H1 (cell line): Measurements from ENCODE around the gene LHFPL2. TPM values are rescaled to one million over a fixed set of nuclear protein-coding genes. Genes with fewer than 3 reads are reported as not detected.
A peak's percentile ranks its signal among the peaks of the same experiment; 100 is the strongest.

ENCODE experiments used
- CTCF ChIA-PET: fragments of 300-600 bp; sonication (Branson Sonifier 250); formaldehyde crosslinking; loops from one replicate; lab custom pipeline; 2021; ENCODE audit not compliant: partially characterized antibody; lab: Charles Lee
- POLR2A ChIA-PET: fragments of 300-600 bp; sonication (Branson Sonifier 250); formaldehyde crosslinking; loops from one replicate; lab custom pipeline; 2021; ENCODE audit warnings: inconsistent platforms; ENCODE audit not compliant: partially characterized antibody; lab: Charles Lee
- DNase-seq, 2 experiments: peaks; one replicate each; pipeline versions ENCODE4 v3.0.0 to v3.0.0-alpha.2; 2010 to 2022; ENCODE audit warnings: low spot score in 2 of 2, low read depth in 1 of 2, mixed read lengths in 1 of 2
- FAIRE-seq: peaks from 2 replicates; lab custom pipeline; 2011; peaks lifted over from hg19 to GRCh38; lab: Jason Lieb, UNC
- H2AFZ ChIP-seq: 2 replicates; pipeline ENCODE4 v1.8.1; 2012; ENCODE audit warnings: low read length, inconsistent platforms
- H2AK5ac ChIP-seq: 2 replicates; pipeline ENCODE4 v1.6.1; 2013; ENCODE audit warnings: low read depth, low read length
- H2BK120ac ChIP-seq: replicated peaks from 2 replicates; pipeline ENCODE3; 2013; ENCODE audit warnings: low read depth, low read length, inconsistent platforms
- H2BK12ac ChIP-seq: 2 replicates; pipeline ENCODE4 v1.6.1; 2013; ENCODE audit warnings: low read depth, low read length
- H2BK15ac ChIP-seq: 2 replicates; pipeline ENCODE4 v1.6.1; 2013; ENCODE audit warnings: low read length
- H2BK20ac ChIP-seq: 2 replicates; pipeline ENCODE4 v1.6.1; 2013; ENCODE audit warnings: low read length
- H2BK5ac ChIP-seq: 2 replicates; pipeline ENCODE4 v1.6.1; 2013; ENCODE audit warnings: low read depth, low read length
- H3K14ac ChIP-seq: 2 replicates; pipeline ENCODE4 v1.6.1; 2013; ENCODE audit warnings: inconsistent platforms; ENCODE audit not compliant: insufficient read length
- H3K18ac ChIP-seq: 2 replicates; pipeline ENCODE4 v1.6.1; 2013; ENCODE audit warnings: low read length; ENCODE audit errors: extremely low read depth
- H3K23ac ChIP-seq: 2 replicates; pipeline ENCODE4 v1.6.1; 2013; ENCODE audit warnings: inconsistent platforms; ENCODE audit not compliant: insufficient read length
- H3K23me2 ChIP-seq: 2 replicates; pipeline ENCODE4 v1.6.1; 2013; ENCODE audit warnings: low read depth, low read length
- H3K27ac ChIP-seq: 2 replicates; pipeline ENCODE4 v1.6.1; 2011; ENCODE audit warnings: low read depth, low read length, inconsistent platforms
- H3K27me3 ChIP-seq, 4 experiments: replicated peaks in 1 of 4; 1 replicate in 1 of 4; 2 replicates in 3 of 4; pipeline versions ENCODE4 v1.6.1 to v1.8.1; 2011 to 2013; ENCODE audit warnings: low read length in 3 of 4, mild to moderate bottlenecking in 3 of 4, inconsistent platforms in 2 of 4, mixed read lengths in 2 of 4, moderate library complexity in 1 of 4; ENCODE audit not compliant: control insufficient read depth in 3 of 4, insufficient read depth in 3 of 4; ENCODE audit errors: extremely low read depth in 1 of 4
- H3K36me3 ChIP-seq, 4 experiments: 2 replicates each; pipeline versions ENCODE4 v1.6.1 to v1.8.1; 2011 to 2013; ENCODE audit warnings: mild to moderate bottlenecking in 4 of 4, low read length in 3 of 4, moderate library complexity in 2 of 4, control low read depth in 1 of 4, inconsistent platforms in 1 of 4; ENCODE audit not compliant: insufficient read depth in 4 of 4, control insufficient read depth in 2 of 4
- H3K4ac ChIP-seq: replicated peaks from 2 replicates; pipeline ENCODE3; 2013; ENCODE audit warnings: low read length, low read depth, mixed read lengths, inconsistent platforms; ENCODE audit not compliant: insufficient read length
- H3K4me1 ChIP-seq, 4 experiments: replicated peaks in 1 of 4; 1 replicate in 1 of 4; 2 replicates in 3 of 4; pipeline versions ENCODE4 v1.6.1 to v1.8.1; 2011 to 2013; ENCODE audit warnings: low read length in 3 of 4, inconsistent platforms in 2 of 4, mixed read lengths in 1 of 4; ENCODE audit not compliant: insufficient read depth in 4 of 4, control insufficient read depth in 3 of 4
- H3K4me2 ChIP-seq, 2 experiments: 2 replicates each; pipeline versions ENCODE4 v1.6.1 to v1.8.1; 2011 to 2013; ENCODE audit warnings: low read depth in 2 of 2, low read length in 2 of 2, control low read depth in 1 of 2, inconsistent platforms in 1 of 2, mild to moderate bottlenecking in 1 of 2; ENCODE audit not compliant: insufficient read depth in 1 of 2
- H3K4me3 ChIP-seq, 4 experiments: fragments of 200-600, 300-600 bp in 1 of 4; sonication (generic), shearing (Covaris generic), sonication (Bioruptor Twin) in 1 of 4; 2 replicates each; pipeline versions ENCODE4 v1.5.1 to v1.8.1; 2011 to 2016; ENCODE audit warnings: low read length in 4 of 4, low read depth in 3 of 4, control low read depth in 2 of 4, inconsistent platforms in 2 of 4, mild to moderate bottlenecking in 2 of 4, mixed read lengths in 1 of 4, moderate library complexity in 1 of 4; ENCODE audit not compliant: insufficient read depth in 2 of 4; ENCODE audit errors: extremely low read depth in 1 of 4
- H3K56ac ChIP-seq: replicated peaks from 2 replicates; pipeline ENCODE3; 2013; ENCODE audit warnings: low read depth, mild to moderate bottlenecking, mixed read lengths, low read length, inconsistent platforms; ENCODE audit not compliant: insufficient read length
- H3K79me1 ChIP-seq: 2 replicates; pipeline ENCODE4 v1.6.1; 2013; ENCODE audit warnings: low read depth, low read length, control low read depth
- H3K79me2 ChIP-seq, 2 experiments: 2 replicates each; pipeline versions ENCODE4 v1.6.1 to v1.8.1; 2012 to 2013; ENCODE audit warnings: low read length in 2 of 2, mild to moderate bottlenecking in 2 of 2, inconsistent platforms in 1 of 2; ENCODE audit not compliant: insufficient read depth in 2 of 2, control insufficient read depth in 1 of 2
- H3K9ac ChIP-seq, 4 experiments: replicated peaks in 1 of 4; 1 replicate in 1 of 4; 2 replicates in 3 of 4; pipeline versions ENCODE4 v1.6.1 to v1.8.1; 2011 to 2013; ENCODE audit warnings: low read depth in 3 of 4, low read length in 3 of 4, control low read depth in 2 of 4, mild to moderate bottlenecking in 2 of 4, moderate library complexity in 2 of 4, inconsistent platforms in 1 of 4; ENCODE audit errors: extremely low read depth in 1 of 4
- H3K9me3 ChIP-seq, 2 experiments: 2 replicates each; pipeline versions ENCODE4 v1.6.1 to v1.8.1; 2012 to 2013; ENCODE audit warnings: mild to moderate bottlenecking in 2 of 2, moderate library complexity in 2 of 2, control low read depth in 1 of 2, inconsistent platforms in 1 of 2, low read depth in 1 of 2, low read length in 1 of 2, mixed read lengths in 1 of 2; ENCODE audit not compliant: insufficient read depth in 2 of 2
- H4K20me1 ChIP-seq, 2 experiments: replicated peaks in 1 of 2; 2 replicates each; pipeline versions ENCODE3 to v1.8.1; 2011 to 2013; ENCODE audit warnings: inconsistent platforms in 2 of 2, low read length in 2 of 2, mild to moderate bottlenecking in 1 of 2; ENCODE audit not compliant: insufficient read depth in 2 of 2, control insufficient read depth in 1 of 2
- H4K5ac ChIP-seq: 2 replicates; pipeline ENCODE4 v1.6.1; 2013; ENCODE audit warnings: low read length, low read depth, mixed read lengths, inconsistent platforms; ENCODE audit not compliant: insufficient read length
- H4K8ac ChIP-seq: 2 replicates; pipeline ENCODE4 v1.8.0; 2013; ENCODE audit warnings: mild to moderate bottlenecking, moderate library complexity, low read length, inconsistent platforms; ENCODE audit not compliant: insufficient read depth; ENCODE audit errors: extremely low read depth
- H4K91ac ChIP-seq: replicated peaks from 2 replicates; pipeline ENCODE3; 2013; ENCODE audit warnings: low read length, mixed read lengths, inconsistent platforms; ENCODE audit not compliant: insufficient read length
- ASH2L ChIP-seq: fragments of 200-600, 300-600 bp; sonication (generic); IDR thresholded peaks from one replicate; pipeline ENCODE4 v1.7.1; 2017; ENCODE audit warnings: low read length
- CTCF ChIP-seq, 3 experiments: IDR thresholded peaks; 1 replicate in 2 of 3; 2 replicates in 1 of 3; pipeline versions ENCODE4 v1.5.1 to v1.6.1; 2011; ENCODE audit warnings: low read length in 3 of 3, mild to moderate bottlenecking in 3 of 3, inconsistent platforms in 2 of 3, low read depth in 1 of 3, moderate library complexity in 1 of 3; ENCODE audit not compliant: insufficient read depth in 1 of 3; ENCODE audit errors: control extremely low read depth in 1 of 3
- EZH2 ChIP-seq: fragments of 200-600 bp; sonication (generic); IDR thresholded peaks from 2 replicates; pipeline ENCODE4 v1.7.1; 2012; ENCODE audit warnings: low read depth, mild to moderate bottlenecking, moderate library complexity, low read length, inconsistent platforms; ENCODE audit not compliant: severe bottlenecking
- JUN ChIP-seq: IDR thresholded peaks from 2 replicates; pipeline ENCODE4 v1.6.1; 2011; ENCODE audit warnings: low read depth, mild to moderate bottlenecking, improper control_type of control experiment, low read length
- RBBP5 ChIP-seq: IDR thresholded peaks from 2 replicates; pipeline ENCODE4 v1.7.1; 2012; ENCODE audit warnings: low read depth, mild to moderate bottlenecking, inconsistent platforms, low read length, moderate library complexity, borderline replicate concordance
- RNF2 ChIP-seq: fragments of 200-900, 300-1000 bp; sonication (generic); IDR thresholded peaks from 2 replicates; pipeline ENCODE4 v1.7.1; 2016; ENCODE audit warnings: borderline replicate concordance, low read depth, mild to moderate bottlenecking, antibody characterized with exemption, low read length; ENCODE audit not compliant: poor library complexity, severe bottlenecking; ENCODE audit errors: missing control alignments
- WGBS, 2 experiments: shearing (Covaris generic) in 1 of 2; methylation state at CpG; one replicate each; pipeline versions ENCODE4 v1.1.6 to v1.1.7; 2013 to 2015; ENCODE audit warnings: low lambda C conversion rate in 2 of 2, mixed read lengths in 2 of 2, inconsistent platforms in 1 of 2, low coverage in 1 of 2, missing lambda C conversion rate in 1 of 2; ENCODE audit not compliant: insufficient replicate concordance in 2 of 2, insufficient coverage in 1 of 2, insufficient read length in 1 of 2; ENCODE audit errors: extremely low coverage in 1 of 2, missing lambda C conversion rate in 1 of 2; 5-methylcytosine and 5-hydroxymethylcytosine counted together
- polyA plus RNA-seq, 7 experiments: library from polyadenylated mRNA; depleted of rRNA in 3 of 7; stranded (reverse) in 5 of 7; unstranded in 2 of 7; fragments of >200 nt in 5 of 7; fragments of 200-250 nt in 2 of 7; gene quantifications; 1 replicate in 5 of 7; 2 replicates in 1 of 7; 4 replicates in 1 of 7; pipeline versions ENCODE4 v1.2.1 to v1.2.3, GENCODE V29; 2011 to 2013; ENCODE audit warnings: missing spikeins in 2 of 7, mixed read lengths in 2 of 7
- total RNA-seq: library from RNA; stranded (reverse); fragmentation: NEBNext Ultra II Directional; extraction: Animal tissue kit (Norgen Biotek cat#: 25700); gene quantifications from 2 replicates; pipeline ENCODE4 v1.2.1, GENCODE V29; 2021

The LHFPL2 gene
- total and polyA plus RNA-seq, 2 of the 8 experiments (the other 6 are each of a cell fraction or from before 2014, with no cell fraction given) = 9.6 to 43.0 TPM

DNA sequence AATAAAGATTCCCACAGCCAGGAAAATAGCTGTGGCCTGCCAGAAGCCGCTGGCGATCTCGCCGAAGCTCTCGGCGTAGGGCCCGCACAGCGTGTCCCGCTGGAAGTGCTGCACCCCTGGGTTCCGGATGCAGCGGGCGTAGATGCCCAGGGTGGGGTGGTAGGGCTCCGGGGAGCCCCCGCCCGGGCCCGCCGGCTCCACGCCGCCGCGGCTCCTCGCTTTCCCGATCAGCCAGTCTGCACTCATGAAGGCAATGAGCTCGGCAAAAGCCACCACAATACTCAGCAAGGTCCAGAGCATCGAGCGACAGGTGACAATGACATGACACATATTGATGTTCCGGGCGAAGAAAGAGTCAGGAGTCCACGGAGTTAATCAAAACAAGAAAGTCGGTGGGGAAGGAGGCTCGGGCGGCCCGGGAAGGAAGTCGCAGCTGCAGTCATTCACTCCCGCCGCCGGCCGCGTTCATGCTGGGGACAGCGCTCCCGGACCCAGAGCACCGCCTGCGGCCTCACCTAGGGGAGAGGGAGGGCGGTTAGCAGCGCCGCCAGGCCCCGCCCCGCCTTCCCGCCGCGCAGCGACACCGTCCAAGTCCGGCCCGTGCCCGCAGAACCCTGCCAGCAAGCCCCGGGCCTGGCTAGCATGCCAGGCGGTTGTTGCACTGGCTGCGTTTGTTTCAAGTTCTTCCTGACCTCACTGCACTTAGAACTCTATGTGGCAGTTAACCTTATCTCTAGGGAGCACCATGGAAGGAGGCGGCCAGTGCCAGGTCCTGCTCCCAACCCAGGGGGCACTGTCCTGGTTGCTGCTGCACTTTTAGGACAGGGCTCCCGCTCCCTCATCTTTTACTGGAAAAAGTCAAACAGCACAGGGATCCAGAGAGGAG, 138.4 kb downstream of the LHFPL2 start:
- Histone ChIP-seq H2AFZ (no peak overlapping the region), H3K79me1 (peaks cover 4% of the 10 kb centered on the region), H3K23ac (no peak overlapping the region), H3K14ac (no peak overlapping the region), H4K5ac (no peak overlapping the region), H3K9ac (peak overlapping the region in 1 of 4 experiments; percentile 26; a peak in 2 of 7 replicates), H3K27ac (no peak overlapping the region), H2BK12ac (no peak overlapping the region), H3K9me3 (no peaks in the 10 kb centered on the region), H2BK120ac (no peak overlapping the region), H4K8ac (no peak overlapping the region), H3K4me3 (peak overlapping the region; percentile 16 to 54 (median 37); a peak in 5 of 8 replicates), H3K4me2 (peak overlapping the region; percentile 66 to 72), H2BK15ac (no peak overlapping the region), H2BK20ac (no peak overlapping the region), H3K27me3 (no peaks in the 10 kb centered on the region), H2BK5ac (no peak overlapping the region), H3K56ac (no peak overlapping the region), H3K4me1 (peaks cover 5 to 19% (median 9%) of the 10 kb centered on the region in 4 experiments), H4K20me1 (no peaks in the 10 kb centered on the region), H3K23me2 (peaks cover 3% of the 10 kb centered on the region), H3K4ac (no peak overlapping the region), H3K18ac (peak overlapping the region; percentile 9; the same call in 1 of the 2 replicates), H3K79me2 (peaks cover 0 to 23% of the 10 kb centered on the region in 2 experiments; a peak in 2 of 4 replicates), H2AK5ac (0 out of 2 replicates have a peak overlapping the region, but pooled peaks have one; percentile 14), H4K91ac (no peak overlapping the region), H3K36me3 (no peaks in the 10 kb centered on the region; a peak in 1 of 8 replicates)
- POLR2A ChIA-PET = interaction anchor here (0.8 to 1.6 kb wide), 5 partner anchors 9 to 137 kb away, joined by 3 to 4 read pairs (median 3); no protein-coding TSS in a partner anchor
- FAIRE-seq (no peak), DNase-seq (peak in 1 of 2 experiments; percentile 82)
- CTCF ChIA-PET = interaction anchor here (0.6 to 4.5 kb wide), 9 partner anchors 10 to 163 kb away, joined by 3 to 31 read pairs (median 4); no protein-coding TSS in a partner anchor
- WGBS, 2 experiments = 54% methylated on average over 48 of the region's 61 CpGs; no CpG with 5 or more reads in 1 of the 2 experiments
- TF ChIP-seq ASH2L (peak; percentile 75), CTCF (IDR thresholded peaks at IDR 0.05; ENCODE audit: control extremely low read depth in 1 of 3, insufficient read depth in 1 of 3, low read depth in 1 of 3, low read length in 3 of 3) (peak in 2 of 3 experiments; percentile 19 to 28; a peak in 2 of 4 replicates), RNF2 (no peak), RBBP5 (0 out of 2 replicates have a peak, but pooled peaks have one; percentile 42), EZH2 (peak; percentile 31), JUN (no peak)
